GM10266 (cell line): ENCODE measurements around the gene GIGYF2.
"Not testable (repeated sequence)": the region's sequence is repeated elsewhere in the genome, so short reads cannot be mapped to it uniquely, and the experiment has no call there.

Source experiments
- DNase-seq: peaks from one replicate; pipeline ENCODE4 v3.0.0; 2012; ENCODE audit errors: extremely low spot score
- CTCF ChIP-seq: IDR thresholded peaks from 2 replicates; pipeline ENCODE4 v1.5.1; 2012; ENCODE audit warnings: mild to moderate bottlenecking, low read depth; ENCODE audit not compliant: control insufficient read depth, insufficient read depth; ENCODE audit errors: missing control alignments

Gene GIGYF2

DNA sequence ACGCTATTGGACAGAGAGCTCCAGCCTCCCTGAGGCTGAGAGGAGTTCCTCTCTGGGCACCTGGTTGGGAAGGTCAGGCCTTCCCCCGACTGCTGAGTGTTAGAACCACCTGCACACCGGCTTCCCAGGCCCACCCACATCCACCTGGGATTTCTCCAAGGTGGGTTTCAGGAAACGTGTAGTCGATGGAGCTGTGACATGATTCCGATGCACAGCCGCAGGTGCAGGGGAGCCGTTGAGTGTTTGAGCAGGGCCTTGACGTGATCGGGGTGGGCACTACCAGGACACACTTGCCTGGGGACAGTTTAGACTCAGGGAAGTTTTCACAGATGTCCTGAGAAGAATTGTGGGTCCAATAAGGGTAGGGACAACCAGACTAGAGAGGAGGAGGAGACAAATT is 21.8 kb upstream of the GIGYF2 start:
- TF ChIP-seq CTCF = no peak

GRCh38 chr2:232680006-232680405 is 17.1 kb upstream of the GIGYF2 start:
- TF ChIP-seq CTCF = no peak
- DNase-seq = no peak

More for the DNA sequence above, 21.8 kb upstream of the GIGYF2 start:
- DNase-seq = no peak

GRCh38 chr2:232681527-232681926 is 15.6 kb upstream of the GIGYF2 start:
- DNase-seq = no peak
- no peak for TF ChIP-seq CTCF

DNA sequence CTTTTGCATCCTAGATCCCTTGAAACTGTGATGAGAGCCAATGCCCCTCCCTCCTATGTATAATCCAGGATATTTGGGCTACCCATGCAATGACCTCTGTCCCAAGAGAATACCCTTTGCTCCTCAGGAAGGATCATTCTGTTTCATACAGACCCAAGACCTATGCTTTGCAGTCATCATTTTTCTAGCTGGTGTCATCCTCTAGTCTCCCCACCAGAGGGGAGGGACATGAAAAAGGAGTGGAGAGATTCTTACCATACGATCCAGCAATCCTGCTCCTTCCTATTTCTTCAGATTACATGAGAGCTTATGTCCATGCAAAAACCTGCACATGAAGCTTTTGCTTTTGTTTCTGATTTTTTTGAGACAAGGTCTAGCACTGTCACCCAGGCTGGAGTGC is 13.8 kb upstream of the GIGYF2 start:
- no peak for DNase-seq
- TF ChIP-seq CTCF = no peak

- not testable (repeated sequence) for DNase-seq
Observed at GRCh38 chr2:232685391-232685790, 11.7 kb upstream of the GIGYF2 start.

GRCh38 chr2:232687382-232688160 is 9.6 kb upstream of the GIGYF2 start:
- DNase-seq = no peak

DNA sequence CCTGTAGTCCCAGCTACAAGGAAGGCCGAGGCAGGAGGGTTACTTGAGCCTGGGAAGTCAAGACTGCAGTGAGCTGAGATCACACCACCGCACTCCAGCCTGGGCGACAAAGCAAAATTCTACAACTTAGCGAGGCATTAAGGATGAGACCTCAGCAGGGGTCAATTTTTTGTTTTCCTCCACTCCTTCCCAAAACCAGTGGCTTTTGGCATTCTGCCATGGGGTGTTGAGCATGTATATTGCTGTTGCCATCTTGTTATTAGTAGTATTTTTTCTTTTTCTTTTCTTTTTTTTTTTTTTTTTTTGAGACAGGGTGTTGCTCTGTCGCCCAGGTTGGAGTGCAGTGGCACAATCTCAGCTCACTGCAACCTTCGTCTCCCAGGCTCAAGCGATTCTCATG is 8.9 kb upstream of the GIGYF2 start:
- TF ChIP-seq CTCF = no peak
- no peak for DNase-seq

More at GRCh38 chr2:232687382-232688160, 9.6 kb upstream of the GIGYF2 start:
- TF ChIP-seq CTCF = no peak
